ENCODE data around the gene DHCR7.

DHCR7 gene

DNA sequence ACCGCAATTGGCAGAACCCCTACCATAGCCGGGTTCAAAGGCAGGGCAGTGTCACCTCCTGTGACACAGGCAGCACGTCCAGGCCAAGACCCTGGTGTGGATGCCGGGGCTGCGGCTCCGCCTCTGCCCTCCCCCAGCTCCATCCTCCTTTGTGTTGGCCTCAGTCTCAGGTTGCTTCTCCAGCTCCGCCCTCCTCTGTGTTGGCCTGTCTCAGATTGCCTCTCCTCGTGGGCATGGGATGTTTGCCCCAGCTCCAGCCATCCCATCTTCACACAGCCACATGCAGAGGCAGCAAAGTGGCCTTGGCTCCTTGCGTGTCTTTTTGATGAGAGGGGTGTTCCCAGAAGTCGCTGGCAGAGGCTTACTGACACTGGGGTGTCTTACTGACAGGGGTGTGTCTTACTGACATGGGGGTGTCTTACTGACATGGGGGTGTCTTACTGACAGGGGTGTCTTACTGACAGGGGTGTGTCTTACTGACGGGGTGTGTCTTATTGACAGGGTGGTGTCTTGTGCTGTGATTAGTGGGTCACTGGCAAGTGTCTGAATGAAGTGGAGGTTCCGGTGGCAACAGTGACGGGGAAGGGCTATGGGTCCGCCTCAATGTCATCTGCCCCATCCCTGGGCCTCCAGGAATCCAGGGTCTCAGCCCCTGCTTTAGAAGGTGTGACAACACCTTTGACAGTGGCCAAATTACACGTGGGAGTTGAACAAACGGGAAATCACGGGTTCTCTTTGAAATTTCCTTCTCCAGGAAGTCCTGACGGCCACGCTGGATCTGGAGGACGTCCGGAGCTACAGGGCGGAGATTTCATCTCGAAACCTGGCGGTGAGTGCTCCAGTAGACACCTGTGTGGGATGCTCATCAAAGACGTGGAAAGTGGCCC lies 29.7 kb upstream of the DHCR7 start:
- peak; percentile 27 for DNase-seq (ENCODE audit: low spot score)

DNA sequence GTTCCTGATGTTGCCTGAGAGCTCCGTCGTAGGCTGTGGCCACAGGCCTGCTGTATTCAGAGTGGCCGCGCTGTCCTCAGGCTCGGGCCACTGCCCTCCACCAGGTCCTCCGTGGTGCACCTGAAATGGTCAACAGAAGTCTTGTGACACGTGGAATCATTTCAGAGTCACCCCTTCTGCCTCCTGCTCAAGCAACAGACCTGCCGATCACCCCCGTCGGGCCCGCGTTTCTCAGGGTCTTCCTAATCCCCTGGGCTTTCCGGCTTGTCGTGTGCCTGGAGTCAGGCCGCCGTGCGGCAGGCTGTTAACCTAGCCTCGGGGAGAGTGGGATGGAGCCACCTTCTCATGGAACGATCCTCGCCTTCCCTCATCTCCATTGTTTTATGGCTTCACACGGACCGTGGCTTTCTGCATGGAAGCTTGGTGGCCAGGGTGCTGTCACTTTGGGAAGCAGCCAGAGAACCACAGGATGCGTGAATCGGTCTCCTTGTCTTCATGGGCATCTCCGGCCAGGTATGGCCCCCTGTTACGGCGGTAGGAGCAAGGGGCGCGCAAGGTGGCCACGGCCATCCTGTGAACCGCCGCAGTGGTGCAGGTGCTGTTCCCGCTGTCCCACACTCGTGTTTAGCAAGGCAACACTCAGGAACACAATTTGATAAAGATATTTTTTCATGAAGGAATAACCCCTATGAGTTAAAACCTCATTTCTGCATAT lies 28.9 kb upstream of the DHCR7 start:
- no peak for DNase-seq (ENCODE audit: low spot score)

DNA sequence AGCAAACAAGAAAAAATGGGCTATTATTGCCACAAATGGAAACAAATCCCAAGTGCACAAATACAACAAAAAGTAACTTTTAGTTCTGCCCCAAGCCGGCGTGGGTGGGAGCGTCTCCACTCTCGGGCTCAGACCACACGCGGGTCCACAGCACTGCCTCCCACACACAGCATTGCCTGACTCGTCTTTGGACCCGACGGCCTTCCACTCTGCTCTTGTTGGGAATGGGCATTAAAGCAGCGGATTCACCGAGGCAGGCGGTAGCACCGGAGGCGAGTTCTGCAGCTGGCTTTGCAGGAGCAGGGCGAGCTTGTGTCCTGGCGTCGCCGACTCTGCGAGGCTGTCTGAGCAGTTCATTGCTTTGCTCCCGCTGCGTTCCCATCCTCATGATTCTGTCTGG lies 27.8 kb upstream of the DHCR7 start:
- DNase-seq (ENCODE audit: low spot score), result no peak

DNA sequence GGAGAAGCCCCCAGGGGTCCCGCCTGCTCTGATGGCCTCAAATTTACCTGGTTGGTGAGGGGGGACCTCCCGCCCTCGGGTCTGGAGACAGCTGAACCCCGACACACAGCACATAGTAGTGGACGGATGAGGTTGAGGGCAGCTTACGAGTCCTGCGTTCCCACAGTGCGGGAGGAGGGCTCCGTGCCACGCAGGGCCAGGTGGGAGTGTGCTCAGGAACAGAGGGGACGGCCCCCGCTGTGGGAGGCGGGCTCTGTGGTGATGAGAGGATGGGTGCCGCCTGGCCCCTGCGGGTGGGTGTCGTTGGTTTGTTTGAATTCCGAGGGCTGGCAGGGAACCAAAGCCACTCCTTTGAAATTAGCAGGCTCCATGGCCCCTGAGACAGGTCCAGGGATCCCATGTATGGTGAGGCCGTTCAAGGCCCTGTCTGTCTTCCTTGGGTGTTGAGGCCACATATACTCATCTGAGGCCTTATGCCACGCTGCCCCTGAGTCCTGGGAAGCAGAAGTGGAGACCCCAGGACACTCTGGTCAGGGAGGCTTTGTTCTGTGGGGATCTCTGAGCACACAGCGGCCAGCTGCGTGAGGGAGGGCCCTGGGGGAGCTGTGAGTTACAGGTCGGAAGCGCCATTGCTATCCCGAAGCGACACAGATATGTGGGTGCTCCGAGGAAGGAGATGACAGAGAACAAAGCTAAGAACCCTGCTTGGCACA lies 26.7 kb upstream of the DHCR7 start:
- no peak for DNase-seq (ENCODE audit: low spot score)

DNA sequence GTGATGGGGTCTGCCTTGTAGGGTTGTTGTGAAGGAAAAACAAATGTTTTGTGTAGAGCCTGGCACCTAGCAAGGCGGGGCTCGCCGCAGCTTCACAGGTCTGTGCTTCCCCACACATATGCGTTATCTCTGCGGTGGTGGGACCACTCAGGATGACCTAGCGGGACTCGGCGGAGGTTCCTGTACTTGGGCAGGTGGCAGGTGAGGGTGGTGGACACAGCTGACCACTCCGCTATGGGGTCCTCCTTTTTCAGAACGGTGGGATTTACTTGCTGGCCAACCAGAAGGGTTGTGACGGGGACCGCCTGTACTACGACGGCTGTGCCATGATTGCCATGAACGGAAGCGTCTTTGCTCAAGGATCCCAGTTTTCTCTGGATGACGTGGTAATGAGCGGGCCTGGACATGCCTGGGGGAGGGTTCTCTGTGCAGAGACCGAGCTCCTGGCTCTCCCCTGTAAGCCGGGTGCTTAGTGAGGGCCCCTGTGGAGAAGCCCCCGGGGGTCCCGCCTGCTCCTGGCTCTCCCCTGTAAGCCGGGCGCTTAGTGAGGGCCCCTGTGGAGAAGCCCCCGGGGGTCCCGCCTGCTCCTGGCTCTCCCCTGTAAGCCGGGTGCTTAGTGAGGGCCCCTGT lies 26.1 kb upstream of the DHCR7 start:
- no peak for DNase-seq (ENCODE audit: low spot score)

DNA sequence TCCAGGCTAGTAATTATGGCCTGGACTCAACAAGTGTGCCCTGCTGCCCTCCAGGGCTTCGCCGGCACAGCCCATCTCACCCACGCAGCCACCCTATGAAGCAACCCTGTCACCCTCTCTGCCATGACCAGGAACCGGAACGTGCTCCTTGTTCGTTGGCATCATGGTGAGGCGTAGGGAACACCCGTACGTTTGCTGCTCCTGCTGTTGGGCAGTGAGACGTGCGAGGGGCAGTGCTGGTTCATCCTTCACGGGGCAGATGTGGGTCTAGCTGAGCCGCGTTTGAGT lies 25.5 kb upstream of the DHCR7 start:
- no peak for DNase-seq (ENCODE audit: low spot score)

DNA sequence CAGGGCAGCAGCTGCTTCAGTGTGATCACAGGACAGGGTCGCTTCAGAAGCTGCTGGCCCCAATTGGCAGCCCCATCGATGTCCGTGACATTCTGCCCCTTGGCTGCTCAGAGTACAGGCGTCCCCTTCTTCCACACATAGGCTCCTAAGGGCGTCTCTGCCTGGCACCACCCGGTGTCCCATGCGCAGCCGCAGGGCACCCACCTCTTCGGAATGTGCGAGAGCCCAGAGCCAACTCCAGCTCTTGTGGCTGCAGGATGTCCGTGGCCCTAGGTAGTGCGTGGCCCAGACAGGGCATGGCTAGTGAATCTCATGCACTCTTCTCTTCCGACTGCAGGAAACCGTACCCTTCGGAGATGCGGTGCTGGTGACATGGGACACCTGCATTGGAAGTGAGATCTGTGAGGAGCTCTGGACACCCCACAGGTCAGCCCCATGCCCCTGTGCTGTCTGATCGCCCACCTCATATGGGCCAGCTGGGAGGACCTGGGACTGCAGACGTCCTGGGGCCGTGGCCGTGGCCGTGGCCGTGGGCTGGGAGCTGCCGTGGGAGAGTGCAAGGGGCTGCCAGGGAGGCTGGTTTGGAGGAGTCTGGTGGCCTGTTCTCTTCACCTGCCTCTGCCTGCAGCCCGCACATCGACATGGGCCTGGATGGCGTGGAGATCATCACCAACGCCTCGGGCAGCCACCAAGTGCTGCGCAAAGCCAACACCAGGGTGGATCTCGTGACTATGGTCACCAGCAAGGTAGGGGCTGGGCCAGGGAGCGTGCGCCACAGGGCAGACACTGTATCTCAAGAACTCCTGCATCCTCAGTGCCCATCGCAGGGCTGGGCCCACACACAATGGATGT lies 25.0 kb upstream of the DHCR7 start:
- DNase-seq (ENCODE audit: low spot score), result no peak

DNA sequence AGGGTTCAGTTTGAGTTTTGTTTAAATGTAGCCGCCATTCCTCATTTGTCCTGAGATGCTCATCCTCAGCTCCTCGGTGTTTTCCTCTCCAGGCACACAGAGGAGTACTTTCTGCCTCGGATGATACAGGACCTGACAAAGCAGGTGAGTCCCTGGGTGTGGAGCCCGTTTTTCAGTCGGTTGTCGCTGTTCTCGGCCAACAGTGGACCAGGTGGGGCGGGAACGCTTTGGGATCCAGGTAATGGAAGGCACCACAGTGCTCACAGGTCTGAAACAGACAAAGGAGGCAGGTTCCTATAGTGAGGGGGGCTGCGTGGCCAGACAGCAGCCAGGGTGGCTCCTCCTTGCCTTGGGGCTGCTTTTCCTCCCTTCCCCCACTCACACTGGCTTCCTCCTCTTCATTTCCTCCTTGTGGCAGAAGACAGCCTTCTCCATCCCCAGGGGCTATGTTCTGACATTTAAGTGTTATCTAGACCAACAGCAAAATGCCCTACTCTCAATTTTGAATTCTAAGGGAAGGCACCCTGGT lies 24.2 kb upstream of the DHCR7 start:
- DNase-seq (ENCODE audit: low spot score), result no peak

DNA sequence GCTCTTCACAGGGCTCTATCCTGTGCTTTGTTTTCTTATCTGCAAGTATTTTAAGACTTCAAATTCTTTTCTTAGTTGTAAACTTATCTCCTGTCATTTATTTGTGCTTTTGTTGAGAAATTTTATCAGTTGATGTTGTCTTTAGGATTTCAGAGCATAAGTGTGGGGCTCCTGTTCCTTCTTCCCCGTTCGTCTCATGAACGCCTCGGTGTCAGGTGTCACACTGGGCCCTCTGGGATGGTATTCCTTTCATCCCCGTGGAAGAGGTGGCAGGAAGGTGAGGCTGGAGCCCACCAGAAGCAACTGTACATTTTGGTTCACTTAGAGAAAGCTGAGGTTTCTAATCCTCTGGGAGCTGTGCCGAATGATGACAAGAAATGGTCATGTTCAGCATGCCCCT lies 22.8 kb upstream of the DHCR7 start:
- no peak for DNase-seq (ENCODE audit: low spot score)

DNA sequence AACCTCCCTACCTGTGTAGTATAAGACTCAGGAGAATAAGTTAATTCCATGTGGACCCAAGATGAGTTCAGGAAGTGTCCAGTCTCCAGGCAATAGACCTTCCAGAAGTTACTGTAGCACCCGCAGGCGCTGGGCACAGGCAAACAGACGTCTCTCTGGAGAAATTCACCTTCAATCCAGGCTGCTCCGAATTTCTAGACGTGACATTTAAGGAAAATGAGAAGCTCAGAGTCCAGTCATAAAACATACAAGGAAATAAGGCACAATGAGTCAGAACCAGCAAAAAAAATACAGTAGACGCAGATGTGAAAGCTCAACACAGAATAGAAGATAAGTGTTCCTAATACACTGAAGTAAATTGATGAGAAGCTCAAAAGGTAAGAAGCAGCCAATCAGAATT lies 19.0 kb upstream of the DHCR7 start:
- no peak for DNase-seq (ENCODE audit: low spot score)

DNA sequence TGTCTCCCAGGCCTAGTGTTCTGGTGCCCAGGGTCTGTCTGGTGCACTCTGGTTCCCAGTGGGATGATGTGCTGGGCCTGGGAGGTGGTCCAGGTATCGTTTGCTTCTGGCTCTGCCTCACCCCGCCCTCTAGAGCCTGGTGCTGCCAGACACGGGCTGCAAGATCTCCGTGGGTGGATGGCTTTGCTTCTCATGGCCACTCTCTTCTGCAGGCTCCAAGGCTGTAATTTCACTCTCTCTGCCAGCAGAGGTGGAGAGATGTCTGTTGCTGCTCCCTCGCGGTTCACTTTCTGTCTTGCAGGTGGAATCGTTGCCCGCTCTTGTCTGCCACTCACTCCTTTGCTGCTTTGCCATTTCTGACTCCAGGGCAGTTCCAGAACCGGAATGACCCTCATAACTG lies 18.2 kb upstream of the DHCR7 start:
- no peak for DNase-seq (ENCODE audit: low spot score)

DNA sequence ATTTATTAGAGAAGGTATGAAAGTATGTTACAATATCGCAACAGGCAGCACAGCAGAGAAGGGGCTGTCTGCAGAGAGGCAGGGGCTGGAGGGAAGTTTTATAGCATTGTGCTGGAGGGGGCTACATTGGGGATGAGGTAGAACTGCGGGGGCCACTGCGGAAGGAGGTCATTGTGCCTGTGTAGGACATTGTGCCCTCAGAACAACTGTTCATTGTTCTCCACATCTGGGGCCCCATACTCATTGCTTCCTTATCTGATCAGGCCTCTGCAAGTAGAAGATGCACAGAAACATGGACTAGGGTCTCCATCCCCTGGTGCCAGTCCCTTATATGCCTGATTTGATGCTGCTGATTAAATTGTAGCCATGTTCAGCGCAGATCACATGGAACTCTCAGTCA lies 16.9 kb upstream of the DHCR7 start:
- no peak for DNase-seq (ENCODE audit: low spot score)

DNA sequence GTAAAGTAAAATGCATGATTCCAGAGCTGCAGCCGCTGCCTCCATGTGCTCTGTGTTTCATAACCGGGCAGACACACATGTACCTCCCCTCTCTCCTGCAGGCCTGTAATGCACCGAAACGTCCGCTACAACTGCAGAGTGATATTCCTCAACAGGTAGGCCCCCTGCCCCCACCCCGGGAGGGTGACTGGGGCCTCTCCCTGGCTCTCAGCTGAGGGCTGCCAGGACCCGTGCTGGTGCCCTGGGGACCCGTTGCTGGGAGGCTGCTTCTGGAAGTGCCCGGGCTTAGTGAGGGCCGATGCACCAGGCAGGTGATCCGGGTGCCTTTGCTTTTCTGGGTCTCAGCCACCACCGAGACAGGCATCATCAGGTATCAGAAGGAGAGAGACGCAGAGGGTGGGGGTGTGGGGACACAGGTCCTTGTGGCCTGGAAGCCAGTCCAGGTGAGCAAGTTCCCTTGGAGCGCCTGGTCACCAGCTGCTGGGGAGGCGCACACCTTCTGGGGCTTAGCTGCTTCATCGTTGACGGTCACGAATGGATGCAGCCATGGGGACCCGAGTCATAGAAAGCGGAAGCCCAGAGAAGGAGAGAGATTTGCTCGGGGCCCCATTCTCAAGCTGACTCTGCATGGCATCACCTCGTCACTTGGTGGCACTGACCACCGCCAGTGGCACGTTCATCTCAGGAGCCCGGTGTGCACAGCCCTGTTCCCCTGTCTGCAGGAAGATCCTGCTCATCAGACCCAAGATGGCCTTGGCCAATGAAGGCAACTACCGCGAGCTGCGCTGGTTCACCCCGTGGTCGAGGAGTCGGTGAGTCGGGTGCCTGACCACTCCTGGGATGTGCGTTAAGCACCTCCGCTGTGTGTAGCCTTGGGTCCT lies 15.4 kb upstream of the DHCR7 start:
- DNase-seq (ENCODE audit: low spot score), result no peak

DNA sequence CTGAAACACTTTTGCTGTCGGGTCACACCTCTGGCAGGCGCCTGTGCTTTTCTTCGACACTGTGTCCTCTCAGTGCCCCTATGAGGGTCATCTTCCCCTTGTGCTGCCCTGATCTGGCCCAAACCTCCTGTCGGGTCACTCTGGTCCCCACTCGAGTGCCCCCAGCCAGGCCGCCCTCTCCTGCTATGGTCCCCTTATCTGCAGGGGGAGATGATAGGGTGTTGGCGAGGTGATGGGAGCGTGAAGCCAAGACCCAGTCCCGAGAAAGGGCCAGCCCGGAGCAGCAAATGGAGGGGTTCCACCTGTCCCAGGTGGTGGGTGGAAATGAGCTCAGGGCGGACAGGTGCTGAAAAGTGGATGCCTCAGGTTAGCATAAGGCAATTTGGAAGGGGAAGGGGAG lies 14.5 kb upstream of the DHCR7 start:
- no peak for DNase-seq (ENCODE audit: low spot score)

DNA sequence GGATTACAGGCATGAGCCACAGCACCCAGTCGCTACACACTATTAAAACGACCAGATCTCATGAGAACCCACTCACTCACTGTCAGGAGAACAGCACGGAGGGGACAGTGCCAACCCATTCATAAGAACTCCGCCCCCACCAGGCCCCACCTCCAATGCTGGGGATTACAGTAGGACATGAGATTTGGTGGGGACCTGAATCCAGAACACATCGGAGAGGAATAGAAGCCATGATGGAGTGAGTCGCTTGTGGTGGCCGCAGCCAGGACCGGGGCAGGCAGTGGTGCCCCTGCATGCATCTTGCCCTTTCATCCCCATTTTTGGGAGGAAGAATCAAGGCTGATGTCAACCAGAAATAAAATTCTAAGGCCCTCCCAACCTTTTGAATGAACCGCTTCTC lies 13.5 kb upstream of the DHCR7 start:
- DNase-seq (ENCODE audit: low spot score), result no peak

DNA sequence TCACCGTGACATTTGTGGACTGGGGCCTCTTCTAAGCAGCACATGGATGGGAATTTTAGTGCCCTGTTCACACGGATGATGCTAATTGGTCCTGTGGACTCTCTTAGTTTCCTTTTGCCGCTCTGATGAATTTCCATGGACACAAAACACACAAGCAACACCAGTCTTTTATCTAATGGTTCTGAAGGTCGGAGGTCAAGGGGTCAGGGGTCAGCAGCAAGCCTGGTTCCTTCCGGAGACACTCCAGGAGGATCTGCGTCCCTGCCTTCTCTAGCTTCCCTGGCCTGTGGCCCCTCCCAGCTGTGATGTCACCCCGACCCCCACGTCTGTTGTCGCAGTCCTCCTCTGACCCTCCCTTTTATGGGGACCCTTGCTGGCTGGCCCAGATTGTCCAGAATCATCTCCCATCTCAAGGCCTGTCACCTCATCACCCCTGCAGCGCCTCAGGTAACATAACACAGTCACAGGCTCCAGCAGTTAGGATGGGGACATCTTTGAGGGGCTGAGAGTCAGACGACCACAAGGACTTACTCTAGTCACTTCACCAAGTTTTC lies 11.7 kb upstream of the DHCR7 start:
- DNase-seq (ENCODE audit: low spot score), result no peak

DNA sequence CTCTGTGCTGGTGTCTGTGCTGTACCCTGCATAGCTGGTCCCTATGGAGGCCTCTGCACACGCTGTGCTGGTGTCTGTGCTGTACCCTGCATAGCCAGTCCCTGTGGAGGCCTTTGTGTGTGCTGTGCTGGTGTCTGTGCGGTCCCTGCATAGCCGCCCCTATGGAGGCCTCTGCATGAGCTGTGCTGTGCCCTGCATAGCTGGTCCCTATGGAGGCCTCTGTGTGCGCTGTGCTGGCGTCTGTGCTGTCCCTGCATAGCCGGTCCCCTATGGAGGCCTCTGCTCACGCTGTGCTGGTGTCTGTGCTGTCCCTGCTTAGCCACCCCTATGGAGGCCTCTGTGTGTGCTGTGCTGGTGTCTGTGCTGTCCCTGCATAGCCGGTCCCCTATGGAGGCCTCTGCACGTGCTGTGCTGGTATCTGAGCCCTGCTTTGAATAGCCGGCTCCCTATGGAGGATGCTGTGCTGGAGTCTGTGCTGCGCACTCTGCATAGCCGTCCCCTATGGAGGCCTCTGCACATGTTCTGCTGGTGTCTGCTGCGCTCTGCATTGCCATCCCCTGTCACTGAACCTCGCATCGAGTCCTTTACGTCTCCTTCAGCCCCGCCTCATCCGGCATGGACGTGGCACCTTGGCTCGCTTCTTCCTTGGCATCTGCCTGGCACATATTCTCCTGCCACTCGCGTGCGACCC lies 11.0 kb upstream of the DHCR7 start:
- no peak for DNase-seq (ENCODE audit: low spot score)

DNA sequence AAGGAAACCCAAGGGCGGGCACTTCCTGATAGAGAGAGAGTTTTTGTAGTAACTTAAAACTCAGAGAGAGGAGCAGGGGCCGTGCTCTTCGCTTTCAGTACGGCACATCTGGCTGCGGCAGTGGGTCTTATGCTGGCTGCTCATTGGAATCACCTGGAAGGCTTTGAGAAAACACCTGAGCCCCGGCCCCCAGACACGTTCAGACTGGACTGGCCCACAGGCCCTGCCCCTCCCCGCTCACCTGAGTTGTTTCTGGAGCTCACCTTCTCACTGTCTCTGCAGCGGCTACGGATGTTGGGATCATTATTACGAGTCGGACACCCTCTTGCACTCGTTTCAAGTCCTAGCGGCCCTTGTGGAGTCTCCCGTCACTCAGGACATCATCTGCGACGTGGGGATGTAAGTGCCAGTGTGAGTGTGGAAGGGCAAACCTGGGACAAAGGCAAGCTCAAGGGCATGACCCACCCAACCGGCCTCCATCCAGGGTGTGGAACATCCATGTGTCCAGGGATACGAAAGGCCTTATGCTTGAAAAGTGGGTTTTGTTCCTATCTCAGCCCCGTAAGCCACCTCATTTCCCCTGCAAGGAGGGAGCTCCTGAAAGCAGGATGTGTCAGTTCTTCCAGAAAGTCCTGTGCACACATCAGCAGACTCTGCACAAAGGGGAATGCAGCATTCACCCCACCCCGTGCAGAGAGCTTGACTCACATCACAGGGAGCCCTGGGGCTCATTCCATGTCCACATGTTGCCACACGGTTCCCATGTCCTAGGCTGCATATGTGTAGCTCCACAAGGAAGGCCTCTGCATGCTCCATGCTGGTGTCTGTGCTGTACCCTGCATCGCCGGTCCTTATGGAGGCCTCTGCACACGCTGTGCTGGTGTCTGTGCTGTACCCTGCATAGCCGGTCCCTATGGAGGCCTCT lies 10.2 kb upstream of the DHCR7 start:
- no peak for DNase-seq (ENCODE audit: low spot score)

All from HuH-7.5 (cell line).